Neural cell (in vitro differentiated cells): Measurements from ENCODE around the gene BAIAP2L1. TPM values are rescaled to one million over a fixed set of nuclear protein-coding genes. Genes with fewer than 3 reads are reported as not detected.

Experiments
- H2AFZ ChIP-seq: fragments of 200-600, 300-800 bp; sonication (generic), shearing (Covaris generic); 2 replicates; pipeline ENCODE4 v1.6.0; 2014; ENCODE audit warnings: low read depth, mild to moderate bottlenecking, antibody characterized with exemption, low read length, moderate library complexity
- H3F3A ChIP-seq: fragments of 200-600 bp; shearing (Covaris generic); 2 replicates; pipeline ENCODE4 v1.6.1; 2016; ENCODE audit warnings: mild to moderate bottlenecking, moderate library complexity, mixed read lengths, antibody characterized with exemption, low read length; ENCODE audit not compliant: insufficient read depth, poor library complexity, severe bottlenecking
- H3K27ac ChIP-seq: fragments of 200-600, 300-800 bp; sonication (generic), shearing (Covaris generic); 2 replicates; pipeline ENCODE4 v1.5.1; 2014; ENCODE audit warnings: mild to moderate bottlenecking, low read length, moderate library complexity
- H3K27me3 ChIP-seq: fragments of 300-800, 200-600 bp; sonication (generic), shearing (Covaris generic); 2 replicates; pipeline ENCODE4 v1.6.0; 2014; ENCODE audit warnings: mild to moderate bottlenecking, low read depth, low read length, moderate library complexity; ENCODE audit not compliant: insufficient read depth
- H3K36me3 ChIP-seq: fragments of 300-800, 200-600 bp; sonication (generic), shearing (Covaris generic); 2 replicates; pipeline ENCODE4 v1.5.1; 2014; ENCODE audit warnings: mild to moderate bottlenecking, antibody characterized with exemption, low read length, moderate library complexity; ENCODE audit not compliant: insufficient read depth
- H3K4me2 ChIP-seq: fragments of 300-800, 200-600 bp; sonication (generic), shearing (Covaris generic); 2 replicates; pipeline ENCODE4 v1.6.0; 2014; ENCODE audit warnings: mild to moderate bottlenecking, low read length
- H3K4me3 ChIP-seq: fragments of 300-800, 200-600 bp; sonication (generic), shearing (Covaris generic); 2 replicates; pipeline ENCODE4 v1.5.1; 2014; ENCODE audit warnings: mild to moderate bottlenecking, low read length, moderate library complexity
- H3K79me2 ChIP-seq: fragments of 200-600 bp; shearing (Covaris generic); replicated peaks from 2 replicates; pipeline ENCODE4 v1.6.0; 2014; ENCODE audit warnings: mild to moderate bottlenecking, low read length, moderate library complexity; ENCODE audit not compliant: insufficient read depth
- H3K9ac ChIP-seq: fragments of 300-800, 200-600 bp; sonication (generic), shearing (Covaris generic); 2 replicates; pipeline ENCODE4 v1.6.1; 2016; ENCODE audit warnings: mild to moderate bottlenecking, low read length, mixed read lengths
- H3K9me2 ChIP-seq: fragments of 200-600 bp; shearing (Covaris generic); 2 replicates; pipeline ENCODE4 v1.6.1; 2016; ENCODE audit warnings: mild to moderate bottlenecking, low read length, mixed read lengths; ENCODE audit not compliant: insufficient read depth
- H3K9me3 ChIP-seq: fragments of 200-600, 300-800 bp; sonication (generic), shearing (Covaris generic); 2 replicates; pipeline ENCODE4 v1.6.1; 2016; ENCODE audit warnings: mild to moderate bottlenecking, mixed run types, low read length, moderate library complexity, mixed read lengths
- H4K20me1 ChIP-seq: fragments of 200-600 bp; shearing (Covaris generic); 2 replicates; pipeline ENCODE4 v1.6.1; 2016; ENCODE audit warnings: mild to moderate bottlenecking, mixed run types; ENCODE audit not compliant: insufficient read depth
- EP300 ChIP-seq: fragments of 450-650 bp; conservative IDR thresholded peaks from 2 replicates; pipeline ENCODE4 v1.6.1; 2014; ENCODE audit warnings: antibody characterized with exemption, mild to moderate bottlenecking, moderate library complexity; ENCODE audit not compliant: poor library complexity, severe bottlenecking
- EZH2 ChIP-seq: fragments of 200-600, 300-800 bp; shearing (Covaris generic), sonication (generic); IDR thresholded peaks from 2 replicates; pipeline ENCODE4 v1.6.1; 2014; ENCODE audit warnings: antibody characterized with exemption, low read length, borderline replicate concordance, mild to moderate bottlenecking; ENCODE audit not compliant: insufficient read depth, poor library complexity, severe bottlenecking
- MXI1 ChIP-seq: fragments of 450-650 bp; conservative IDR thresholded peaks from 2 replicates; pipeline ENCODE4 v1.6.1; 2014; ENCODE audit warnings: antibody characterized with exemption, mild to moderate bottlenecking; ENCODE audit not compliant: poor library complexity, severe bottlenecking
- POLR2AphosphoS5 ChIP-seq: IDR thresholded peaks from 2 replicates; pipeline ENCODE4 v1.6.1; 2012
- RAD21 ChIP-seq: fragments of 450-650 bp; conservative IDR thresholded peaks from 2 replicates; pipeline ENCODE4 v1.6.1; 2014; ENCODE audit warnings: antibody characterized with exemption, mild to moderate bottlenecking, moderate library complexity
- SMC3 ChIP-seq: fragments of 450-650 bp; conservative IDR thresholded peaks from 2 replicates; pipeline ENCODE4 v1.6.1; 2014; ENCODE audit warnings: antibody characterized with exemption, mild to moderate bottlenecking, moderate library complexity; ENCODE audit not compliant: poor library complexity
- TAF1 ChIP-seq: IDR thresholded peaks from 2 replicates; pipeline ENCODE4 v1.6.1; 2012; ENCODE audit warnings: low read depth
- polyA plus RNA-seq: library from polyadenylated mRNA; depleted of rRNA; stranded (reverse); fragments of >200 nt; gene quantifications from 2 replicates; pipeline ENCODE4 v1.2.3, GENCODE V29; 2014
- TF ChIP-seq, protein P1 (sequence below): IDR thresholded peaks from 2 replicates; pipeline ENCODE4 v1.6.1; 2012; ENCODE audit warnings: borderline replicate concordance
- TF ChIP-seq, protein P2 (sequence below): fragments of 450-650 bp; IDR thresholded peaks from 2 replicates; pipeline ENCODE4 v1.5.1; 2014; ENCODE audit warnings: antibody characterized with exemption, mild to moderate bottlenecking, moderate library complexity; ENCODE audit not compliant: poor library complexity, severe bottlenecking

Gene BAIAP2L1
- polyA plus RNA-seq, 1 donor from 2014 or later = not detected

DNA sequence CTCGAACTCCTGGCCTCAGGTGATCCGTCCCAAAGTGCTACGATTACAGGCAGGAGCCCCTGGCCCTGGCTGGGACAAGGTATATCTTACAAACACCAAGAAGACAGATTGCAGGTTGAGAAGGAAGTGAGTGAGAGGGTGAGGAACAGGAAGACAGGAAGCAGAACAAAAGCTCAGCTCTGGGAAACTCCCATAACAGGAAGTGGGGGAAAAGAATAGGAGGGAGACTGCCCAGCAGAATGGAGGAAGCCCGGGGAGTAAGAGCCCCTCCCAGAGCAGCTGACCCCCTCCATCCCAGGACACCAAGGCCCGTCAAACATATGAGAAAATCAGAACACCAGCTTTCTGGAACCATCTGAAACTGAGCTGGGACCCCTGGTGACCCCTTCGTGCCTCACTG lies 151.8 kb downstream of the BAIAP2L1 start:
- H3F3A ChIP-seq = no peaks in the 10 kb centered on the region
- no peak overlapping the region for H3K4me3 ChIP-seq
- H3K27me3 ChIP-seq = no peaks in the 10 kb centered on the region
- no peak overlapping the region for H3K9ac ChIP-seq
- peaks cover 25% of the 10 kb centered on the region for H3K79me2 ChIP-seq
- TF ChIP-seq EZH2 (no peak), TAF1 (no peak), RAD21 (no peak), POLR2AphosphoS5 (no peak), MXI1 (no peak), EP300 (no peak), SMC3 (no peak)
- TF ChIP-seq, protein P1, sequence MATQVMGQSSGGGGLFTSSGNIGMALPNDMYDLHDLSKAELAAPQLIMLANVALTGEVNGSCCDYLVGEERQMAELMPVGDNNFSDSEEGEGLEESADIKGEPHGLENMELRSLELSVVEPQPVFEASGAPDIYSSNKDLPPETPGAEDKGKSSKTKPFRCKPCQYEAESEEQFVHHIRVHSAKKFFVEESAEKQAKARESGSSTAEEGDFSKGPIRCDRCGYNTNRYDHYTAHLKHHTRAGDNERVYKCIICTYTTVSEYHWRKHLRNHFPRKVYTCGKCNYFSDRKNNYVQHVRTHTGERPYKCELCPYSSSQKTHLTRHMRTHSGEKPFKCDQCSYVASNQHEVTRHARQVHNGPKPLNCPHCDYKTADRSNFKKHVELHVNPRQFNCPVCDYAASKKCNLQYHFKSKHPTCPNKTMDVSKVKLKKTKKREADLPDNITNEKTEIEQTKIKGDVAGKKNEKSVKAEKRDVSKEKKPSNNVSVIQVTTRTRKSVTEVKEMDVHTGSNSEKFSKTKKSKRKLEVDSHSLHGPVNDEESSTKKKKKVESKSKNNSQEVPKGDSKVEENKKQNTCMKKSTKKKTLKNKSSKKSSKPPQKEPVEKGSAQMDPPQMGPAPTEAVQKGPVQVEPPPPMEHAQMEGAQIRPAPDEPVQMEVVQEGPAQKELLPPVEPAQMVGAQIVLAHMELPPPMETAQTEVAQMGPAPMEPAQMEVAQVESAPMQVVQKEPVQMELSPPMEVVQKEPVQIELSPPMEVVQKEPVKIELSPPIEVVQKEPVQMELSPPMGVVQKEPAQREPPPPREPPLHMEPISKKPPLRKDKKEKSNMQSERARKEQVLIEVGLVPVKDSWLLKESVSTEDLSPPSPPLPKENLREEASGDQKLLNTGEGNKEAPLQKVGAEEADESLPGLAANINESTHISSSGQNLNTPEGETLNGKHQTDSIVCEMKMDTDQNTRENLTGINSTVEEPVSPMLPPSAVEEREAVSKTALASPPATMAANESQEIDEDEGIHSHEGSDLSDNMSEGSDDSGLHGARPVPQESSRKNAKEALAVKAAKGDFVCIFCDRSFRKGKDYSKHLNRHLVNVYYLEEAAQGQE = no peak
- TF ChIP-seq, protein P2, sequence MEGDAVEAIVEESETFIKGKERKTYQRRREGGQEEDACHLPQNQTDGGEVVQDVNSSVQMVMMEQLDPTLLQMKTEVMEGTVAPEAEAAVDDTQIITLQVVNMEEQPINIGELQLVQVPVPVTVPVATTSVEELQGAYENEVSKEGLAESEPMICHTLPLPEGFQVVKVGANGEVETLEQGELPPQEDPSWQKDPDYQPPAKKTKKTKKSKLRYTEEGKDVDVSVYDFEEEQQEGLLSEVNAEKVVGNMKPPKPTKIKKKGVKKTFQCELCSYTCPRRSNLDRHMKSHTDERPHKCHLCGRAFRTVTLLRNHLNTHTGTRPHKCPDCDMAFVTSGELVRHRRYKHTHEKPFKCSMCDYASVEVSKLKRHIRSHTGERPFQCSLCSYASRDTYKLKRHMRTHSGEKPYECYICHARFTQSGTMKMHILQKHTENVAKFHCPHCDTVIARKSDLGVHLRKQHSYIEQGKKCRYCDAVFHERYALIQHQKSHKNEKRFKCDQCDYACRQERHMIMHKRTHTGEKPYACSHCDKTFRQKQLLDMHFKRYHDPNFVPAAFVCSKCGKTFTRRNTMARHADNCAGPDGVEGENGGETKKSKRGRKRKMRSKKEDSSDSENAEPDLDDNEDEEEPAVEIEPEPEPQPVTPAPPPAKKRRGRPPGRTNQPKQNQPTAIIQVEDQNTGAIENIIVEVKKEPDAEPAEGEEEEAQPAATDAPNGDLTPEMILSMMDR = no peak
- H3K4me2 ChIP-seq = no peak overlapping the region
- H3K27ac ChIP-seq = no peak overlapping the region
- H3K9me3 ChIP-seq = no peaks in the 10 kb centered on the region
- H3K9me2 ChIP-seq = no peaks in the 10 kb centered on the region
- no peaks in the 10 kb centered on the region for H3K36me3 ChIP-seq
- no peaks in the 10 kb centered on the region for H4K20me1 ChIP-seq
- no peak overlapping the region for H2AFZ ChIP-seq

DNA sequence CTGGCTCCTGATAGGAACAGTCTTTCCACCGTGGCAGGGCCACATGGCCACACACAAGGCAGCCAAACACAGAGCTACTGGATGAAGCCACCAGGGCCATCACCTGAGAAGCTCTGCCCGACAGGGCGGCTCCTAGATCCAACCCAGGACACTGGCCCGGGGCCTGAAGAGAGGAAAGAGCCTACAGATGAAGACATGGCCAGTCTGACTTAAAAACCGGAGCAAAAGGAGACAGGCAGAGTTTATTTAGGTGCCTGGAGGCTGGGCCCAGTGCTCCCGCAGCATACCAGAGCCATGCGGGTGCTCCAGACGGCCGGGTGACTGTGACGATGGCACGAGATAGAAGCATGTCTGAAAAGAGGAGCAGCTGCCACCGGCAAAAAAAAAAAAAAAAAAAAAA lies 152.7 kb downstream of the BAIAP2L1 start:
- Histone ChIP-seq H3K4me2 (no peak overlapping the region), H3K27ac (no peak overlapping the region), H3K9me2 (no peaks in the 10 kb centered on the region)

More for the DNA sequence above, 152.7 kb downstream of the BAIAP2L1 start:
- no peak overlapping the region for H2AFZ ChIP-seq
- peaks cover 21% of the 10 kb centered on the region for H3K79me2 ChIP-seq
- no peak overlapping the region for H3K4me3 ChIP-seq
- H3K36me3 ChIP-seq = no peaks in the 10 kb centered on the region
- H3F3A ChIP-seq = no peaks in the 10 kb centered on the region
- TF ChIP-seq, protein P2 = no peak
- no peak for TF ChIP-seq POLR2AphosphoS5
- no peak for TF ChIP-seq TAF1
- TF ChIP-seq EZH2 = no peak
- no peak for TF ChIP-seq EP300
- no peak for TF ChIP-seq RAD21
- TF ChIP-seq MXI1 = no peak
- TF ChIP-seq SMC3 = no peak
- TF ChIP-seq, protein P1 = no peak
- no peaks in the 10 kb centered on the region for H4K20me1 ChIP-seq
- H3K9ac ChIP-seq = no peak overlapping the region
- no peaks in the 10 kb centered on the region for H3K27me3 ChIP-seq
- no peaks in the 10 kb centered on the region for H3K9me3 ChIP-seq
